IMR-90 (cell line): Measurements from ENCODE around the gene RAB9A. TPM values are rescaled to one million over a fixed set of nuclear protein-coding genes. Genes with fewer than 3 reads are reported as not detected.

Experiments
- ATAC-seq: fragments of 200-7000 bp; cut with Tn5 transposase; 2 replicates; pipeline ENCODE4 v1.9.1; 2020; ENCODE audit warnings: low read depth, mild to moderate bottlenecking, moderate library complexity
- BruUV-seq: library from RNA; stranded (reverse); fragments of 400-500 nt; replicated peaks from 2 replicates; lab custom pipeline; 2021; lab: Mats Ljungman, UMichigan
- CTCF ChIA-PET: fragments of 300-600 bp; formaldehyde crosslinking; extraction: SDS; loops from one replicate; lab custom pipeline; 2021; ENCODE audit warnings: antibody characterized with exemption; lab: Yijun Ruan, JAX
- POLR2A ChIA-PET: fragments of 300-600 bp; sonication (Branson Sonifier 250); formaldehyde crosslinking; loops from one replicate; lab custom pipeline; 2022; ENCODE audit warnings: antibody characterized with exemption; ENCODE audit not compliant: unreplicated experiment; lab: Charles Lee
- DNase-seq: peaks from one replicate; pipeline ENCODE4 v3.0.0; 2013
- H2AFZ ChIP-seq: replicated peaks from 2 replicates; pipeline ENCODE3; 2013; ENCODE audit warnings: low read length, mild to moderate bottlenecking; ENCODE audit not compliant: poor library complexity
- H2AK5ac ChIP-seq: 2 replicates; pipeline ENCODE4 v1.6.1; 2013; ENCODE audit warnings: low read depth, low read length, inconsistent platforms
- H2AK9ac ChIP-seq: replicated peaks from 2 replicates; pipeline ENCODE3; 2013; ENCODE audit warnings: mild to moderate bottlenecking, low read depth, low read length, moderate library complexity; ENCODE audit not compliant: poor library complexity
- H2BK120ac ChIP-seq: 2 replicates; pipeline ENCODE4 v1.6.1; 2013; ENCODE audit warnings: low read depth, low read length, inconsistent platforms
- H2BK15ac ChIP-seq: 3 replicates; pipeline ENCODE4 v1.6.1; 2013; ENCODE audit warnings: low read depth, low read length, inconsistent platforms
- H2BK20ac ChIP-seq: 2 replicates; pipeline ENCODE4 v1.6.1; 2013; ENCODE audit warnings: low read depth, mild to moderate bottlenecking, inconsistent platforms, low read length, moderate library complexity
- H2BK5ac ChIP-seq: 2 replicates; pipeline ENCODE4 v1.6.1; 2013; ENCODE audit warnings: mild to moderate bottlenecking, low read depth, low read length, inconsistent platforms; ENCODE audit not compliant: poor library complexity, severe bottlenecking
- H3K14ac ChIP-seq: replicated peaks from 2 replicates; pipeline ENCODE4 v1.6.1; 2013; ENCODE audit warnings: low read depth, low read length, inconsistent platforms
- H3K18ac ChIP-seq: 2 replicates; pipeline ENCODE4 v1.6.1; 2013; ENCODE audit warnings: low read depth, low read length, control low read depth
- H3K23ac ChIP-seq: 2 replicates; pipeline ENCODE4 v1.6.1; 2013; ENCODE audit warnings: low read depth, low read length, inconsistent platforms
- H3K27ac ChIP-seq: 2 replicates; pipeline ENCODE4 v1.5.1; 2013; ENCODE audit warnings: mild to moderate bottlenecking, control low read depth, low read length; ENCODE audit not compliant: insufficient read depth
- H3K27me3 ChIP-seq: 2 replicates; pipeline ENCODE4 v1.6.1; 2013; ENCODE audit warnings: low read length; ENCODE audit not compliant: control insufficient read depth, insufficient read depth
- H3K36me3 ChIP-seq: 2 replicates; pipeline ENCODE4 v1.6.1; 2013; ENCODE audit warnings: low read length, mixed read lengths; ENCODE audit not compliant: control insufficient read depth, insufficient read depth
- H3K4ac ChIP-seq: 2 replicates; pipeline ENCODE4 v1.6.1; 2013; ENCODE audit warnings: low read depth, low read length, inconsistent platforms
- H3K4me1 ChIP-seq: 2 replicates; pipeline ENCODE4 v1.6.1; 2013; ENCODE audit warnings: low read length, mixed read lengths; ENCODE audit not compliant: control insufficient read depth, insufficient read depth
- H3K4me2 ChIP-seq: 2 replicates; pipeline ENCODE4 v1.6.1; 2013; ENCODE audit warnings: low read depth, mild to moderate bottlenecking, control low read depth, low read length, moderate library complexity
- H3K4me3 ChIP-seq: 2 replicates; pipeline ENCODE4 v1.5.1; 2013; ENCODE audit warnings: low read depth, mild to moderate bottlenecking, control low read depth, low read length, moderate library complexity; ENCODE audit not compliant: insufficient read depth
- H3K56ac ChIP-seq: 2 replicates; pipeline ENCODE4 v1.6.1; 2013; ENCODE audit warnings: low read length, inconsistent platforms; ENCODE audit not compliant: insufficient read depth; ENCODE audit errors: extremely low read depth
- H3K79me1 ChIP-seq, 2 experiments: 2 replicates each; pipeline ENCODE4 v1.6.1; 2013; ENCODE audit warnings: low read length in 2 of 2, inconsistent platforms in 1 of 2, low read depth in 1 of 2
- H3K9ac ChIP-seq: 2 replicates; pipeline ENCODE4 v1.6.1; 2013; ENCODE audit warnings: low read depth, low read length, control low read depth
- H3K9me1 ChIP-seq: 2 replicates; pipeline ENCODE4 v1.6.1; 2013; ENCODE audit warnings: low read length, inconsistent platforms; ENCODE audit not compliant: insufficient read depth
- H3K9me3 ChIP-seq: 2 replicates; pipeline ENCODE4 v1.6.1; 2013; ENCODE audit warnings: low read length; ENCODE audit not compliant: control insufficient read depth, insufficient read depth
- H4K20me1 ChIP-seq: 2 replicates; pipeline ENCODE4 v1.6.1; 2013; ENCODE audit warnings: low read length, inconsistent platforms; ENCODE audit not compliant: insufficient read depth
- H4K5ac ChIP-seq: 2 replicates; pipeline ENCODE4 v1.6.1; 2013; ENCODE audit warnings: mild to moderate bottlenecking, low read depth, low read length, control low read depth
- H4K8ac ChIP-seq, 2 experiments: 2 replicates each; pipeline ENCODE4 v1.6.1; 2013; ENCODE audit warnings: low read depth in 2 of 2, low read length in 2 of 2, control low read depth in 1 of 2, inconsistent platforms in 1 of 2
- H4K91ac ChIP-seq: 2 replicates; pipeline ENCODE4 v1.6.1; 2013; ENCODE audit warnings: low read depth, low read length, inconsistent platforms; ENCODE audit not compliant: insufficient read depth
- WGBS, 2 experiments: methylation state at CpG; one replicate each; pipeline versions ENCODE4 v1.1.5 to v1.1.7; 2013; ENCODE audit warnings: missing lambda C conversion rate in 2 of 2; ENCODE audit not compliant: insufficient read length in 1 of 2; ENCODE audit errors: extremely low coverage in 2 of 2; 5-methylcytosine and 5-hydroxymethylcytosine counted together
- dilution Hi-C: fragments of 300-500 bp; cut with HindIII; formaldehyde crosslinking; loops from one replicate; pipeline ENCODE4 v1.14.3; 2018; ENCODE audit warnings: low sequenced_read_pairs; ENCODE audit not compliant: unreplicated experiment
- in situ Hi-C: fragments of 300-500 bp; cut with MboI; formaldehyde crosslinking; loops from 3 replicates; pipeline ENCODE4 v1.14.3; 2019; ENCODE audit warnings: low sequenced_read_pairs, inconsistent platforms, mixed read lengths
- intact Hi-C: fragments of 100-400 bp; cut with micrococcal nuclease; formaldehyde crosslinking; loops from 2 replicates; pipeline ENCODE4 v1.10.0; 2022
- polyA plus RNA-seq, 3 experiments: library from polyadenylated mRNA; depleted of rRNA; stranded (reverse); fragments of >200 nt; gene quantifications; 2 replicates each; pipeline ENCODE4 v1.2.3, GENCODE V29; 2012; ENCODE audit warnings: low replicate concordance in 1 of 3
- total RNA-seq: library from RNA; depleted of rRNA; stranded (reverse); fragments of >200 nt; gene quantifications from 2 replicates; pipeline ENCODE4 v1.2.3, GENCODE V29; 2012
- TF ChIP-seq, protein P1 (sequence below): fragments of 150-350 bp; IDR thresholded peaks from 2 replicates; pipeline ENCODE4 v1.6.1; 2017; ENCODE audit warnings: mild to moderate bottlenecking, antibody characterized with exemption, low read length, low read depth

Gene RAB9A
- total and polyA plus RNA-seq, 2 of the 4 experiments (the other 2 are of a cell fraction), result 15.8 to 22.3 TPM

DNA sequence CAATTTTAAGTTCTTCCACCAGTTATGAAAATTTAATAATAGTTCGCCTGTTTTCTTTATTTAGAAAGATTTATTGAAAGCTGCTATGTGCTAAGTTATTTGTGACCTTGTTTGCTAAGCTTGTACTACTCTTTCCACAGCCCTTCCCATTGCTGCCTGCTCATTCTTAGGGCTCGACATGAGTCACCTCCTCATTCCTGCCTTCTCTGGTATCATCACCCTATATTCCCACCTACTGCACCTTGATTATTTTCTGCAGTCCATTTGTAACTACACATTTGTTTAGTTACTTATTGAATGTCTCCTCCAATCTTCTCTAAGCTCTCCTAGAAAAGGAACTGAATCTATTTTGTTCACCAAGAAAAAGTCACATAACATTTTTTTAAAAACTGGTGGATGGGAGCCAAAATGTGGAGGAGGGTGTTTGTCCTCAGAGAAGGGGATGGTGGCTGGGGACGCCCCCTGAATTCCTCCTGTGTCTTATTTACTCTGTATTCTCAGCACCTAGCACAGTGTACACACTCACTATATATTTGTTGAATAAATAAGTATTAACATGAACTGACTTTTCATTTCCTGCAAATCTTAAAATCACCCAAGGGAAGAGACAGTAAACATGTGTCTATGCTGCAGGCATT lies 3.7 kb upstream of the RAB9A start:
- Histone ChIP-seq H4K91ac (no peak overlapping the region), H3K18ac (no peak overlapping the region), H3K9ac (no peak overlapping the region), H3K27ac (no peak overlapping the region), H2AFZ (no peak overlapping the region), H3K56ac (no peak overlapping the region), H3K9me3 (no peaks in the 10 kb centered on the region), H3K4me2 (no peak overlapping the region), H2AK9ac (no peak overlapping the region), H3K36me3 (no peaks in the 10 kb centered on the region), H3K79me1 (peaks cover 4 to 6% of the 10 kb centered on the region in 2 experiments; a peak in 1 of 4 replicates), H3K9me1 (no peaks in the 10 kb centered on the region), H2AK5ac (no peak overlapping the region), H3K14ac (no peak overlapping the region), H4K20me1 (no peaks in the 10 kb centered on the region), H3K4me1 (no peaks in the 10 kb centered on the region), H2BK15ac (no peak overlapping the region), H3K4ac (no peak overlapping the region), H2BK20ac (no peak overlapping the region), H2BK5ac (no peak overlapping the region), H3K27me3 (peaks cover 10% of the 10 kb centered on the region), H3K4me3 (no peak overlapping the region), H3K23ac (no peak overlapping the region), H4K5ac (no peak overlapping the region), H4K8ac (no peak overlapping the region), H2BK120ac (no peak overlapping the region)
- dilution Hi-C loops (no loop called here), in situ Hi-C loops (no loop called here), intact Hi-C loops (no loop called here)
- TF ChIP-seq, protein P1, sequence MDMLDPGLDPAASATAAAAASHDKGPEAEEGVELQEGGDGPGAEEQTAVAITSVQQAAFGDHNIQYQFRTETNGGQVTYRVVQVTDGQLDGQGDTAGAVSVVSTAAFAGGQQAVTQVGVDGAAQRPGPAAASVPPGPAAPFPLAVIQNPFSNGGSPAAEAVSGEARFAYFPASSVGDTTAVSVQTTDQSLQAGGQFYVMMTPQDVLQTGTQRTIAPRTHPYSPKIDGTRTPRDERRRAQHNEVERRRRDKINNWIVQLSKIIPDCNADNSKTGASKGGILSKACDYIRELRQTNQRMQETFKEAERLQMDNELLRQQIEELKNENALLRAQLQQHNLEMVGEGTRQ, result no peak
- DNase-seq (peak; percentile 35), ATAC-seq (no peak)
- POLR2A ChIA-PET, result interaction anchor here (0.6 kb wide), 1 partner anchor 113 kb away, joined by 3 read pairs; no protein-coding TSS in a partner anchor
- no TSS peak for BruUV-seq
- CTCF ChIA-PET, result no interaction called here
- no CpG with 5 or more reads among the region's 3 CpGs for WGBS, 2 experiments
